A549 (cell line): Measurements from ENCODE around the gene C17orf75. TPM values are rescaled to one million over a fixed set of nuclear protein-coding genes. Genes with fewer than 3 reads are reported as not detected.

Experiments
- ATAC-seq, 2 experiments: fragments of 200-7000 bp in 1 of 2; fragments of >200 bp in 1 of 2; cut with Nextera tagmentation in 1 of 2; cut with Tn5 transposase in 1 of 2; 3 replicates each; pipeline versions ENCODE4 v1.8.0 to v1.9.1; 2018 to 2020; ENCODE audit warnings: mild to moderate bottlenecking in 1 of 2, moderate library complexity in 1 of 2
- CTCF ChIA-PET: fragments of 300-600 bp; sonication (Branson Sonifier 250); formaldehyde crosslinking; extraction: SDS; loops from one replicate; lab custom pipeline; 2021; ENCODE audit warnings: antibody characterized with exemption, inconsistent platforms; lab: Yijun Ruan, JAX
- POLR2A ChIA-PET: fragments of 350-600 bp; formaldehyde crosslinking; extraction: SDS; loops from one replicate; lab custom pipeline; 2021; ENCODE audit warnings: antibody characterized with exemption, inconsistent platforms; lab: Yijun Ruan, JAX
- DNase-seq, 2 experiments: peaks; one replicate each; pipeline versions ENCODE4 v3.0.0 to v3.0.0-alpha.2; 2011 to 2016; ENCODE audit warnings: low read depth in 1 of 2, low spot score in 1 of 2
- FAIRE-seq: peaks from 2 replicates; lab custom pipeline; 2011; peaks lifted over from hg19 to GRCh38; lab: Jason Lieb, UNC
- H3K27ac ChIP-seq, 2 experiments: fragments of >200 bp; sonication (Bioruptor Twin); formaldehyde crosslinking; 3 replicates each; pipeline ENCODE4 v1.5.1; 2016 to 2017
- H3K4me1 ChIP-seq: fragments of >200 bp; sonication (Bioruptor Twin); formaldehyde crosslinking; 3 replicates; pipeline ENCODE4 v1.6.1; 2016
- H3K4me2 ChIP-seq: fragments of >200 bp; sonication (Bioruptor Twin); formaldehyde crosslinking; 3 replicates; pipeline ENCODE4 v1.6.1; 2016
- H3K4me3 ChIP-seq: fragments of >200 bp; sonication (Bioruptor Twin); formaldehyde crosslinking; 3 replicates; pipeline ENCODE4 v1.5.1; 2016
- H3K9me3 ChIP-seq: fragments of >200 bp; sonication (Bioruptor Twin); formaldehyde crosslinking; 3 replicates; pipeline ENCODE4 v1.6.1; 2016
- CBX2 ChIP-seq: fragments of 200-600 bp; sonication (generic); IDR thresholded peaks from 2 replicates; pipeline ENCODE4 v1.6.1; 2016; ENCODE audit warnings: low read depth, mild to moderate bottlenecking, borderline replicate concordance
- CEBPB ChIP-seq, 2 experiments: fragments of >200 bp in 1 of 2; sonication (Bioruptor Twin) in 1 of 2; formaldehyde crosslinking in 1 of 2; IDR thresholded peaks; 2 replicates each; pipeline ENCODE4 v1.6.1; 2012 to 2016
- CHD2 ChIP-seq: fragments of 150-350 bp; IDR thresholded peaks from 2 replicates; pipeline ENCODE4 v1.6.1; 2014; ENCODE audit warnings: low read length; ENCODE audit not compliant: partially characterized antibody
- ESRRA ChIP-seq: fragments of 150-350 bp; IDR thresholded peaks from 2 replicates; pipeline ENCODE4 v1.6.1; 2014; ENCODE audit warnings: mild to moderate bottlenecking, low read length, borderline replicate concordance
- GATA3 ChIP-seq: IDR thresholded peaks from 2 replicates; pipeline ENCODE4 v1.6.1; 2012; ENCODE audit warnings: borderline replicate concordance
- KDM1A ChIP-seq: fragments of 200-600 bp; sonication (generic); IDR thresholded peaks from 2 replicates; pipeline ENCODE4 v1.6.1; 2016; ENCODE audit warnings: low read depth, mild to moderate bottlenecking
- MAZ ChIP-seq: fragments of 150-350 bp; IDR thresholded peaks from 2 replicates; pipeline ENCODE4 v1.6.1; 2014; ENCODE audit warnings: antibody characterized with exemption, low read depth, low read length, borderline replicate concordance
- NFE2L2 ChIP-seq: fragments of 150-350 bp; conservative IDR thresholded peaks from 2 replicates; pipeline ENCODE4 v1.6.1; 2014; ENCODE audit warnings: low read length
- NPAS2 ChIP-seq: fragments of 250-450 bp; sonication (Bioruptor Pico); IDR thresholded peaks from 2 replicates; pipeline ENCODE4 v1.8.0; 2022; ENCODE audit warnings: mild to moderate bottlenecking, moderate library complexity, borderline replicate concordance
- RAD21 ChIP-seq, 2 experiments: fragments of >200 bp in 1 of 2; sonication (Bioruptor Twin) in 1 of 2; formaldehyde crosslinking in 1 of 2; IDR thresholded peaks in 1 of 2; conservative IDR thresholded peaks in 1 of 2; 2 replicates in 1 of 2; 3 replicates in 1 of 2; pipeline ENCODE4 v1.6.1; 2012 to 2018; ENCODE audit warnings: inconsistent platforms in 1 of 2
- RNF2 ChIP-seq: fragments of 200-600 bp; sonication (generic); IDR thresholded peaks from 2 replicates; pipeline ENCODE4 v1.6.1; 2016; ENCODE audit warnings: low read depth, mild to moderate bottlenecking, antibody characterized with exemption, moderate library complexity, borderline replicate concordance
- SMC3 ChIP-seq: fragments of >200 bp; sonication (Bioruptor Twin); formaldehyde crosslinking; IDR thresholded peaks from 3 replicates; pipeline ENCODE4 v1.6.1; 2018; ENCODE audit warnings: inconsistent platforms
- TP53 ChIP-seq: fragments of 250-450 bp; sonication (Bioruptor Pico); IDR thresholded peaks from 2 replicates; pipeline ENCODE4 v1.5.0; 2021; ENCODE audit warnings: mild to moderate bottlenecking, moderate library complexity
- ZC3H11A ChIP-seq: fragments of 450-650 bp; IDR thresholded peaks from 2 replicates; pipeline ENCODE4 v1.6.1; 2014; ENCODE audit warnings: antibody characterized with exemption, mild to moderate bottlenecking
- ZSCAN20 ChIP-seq: fragments of 250-450 bp; sonication (Bioruptor Pico); IDR thresholded peaks from 2 replicates; pipeline ENCODE4 v1.8.0; 2022; ENCODE audit warnings: mild to moderate bottlenecking, moderate library complexity
- WGBS: methylation state at CpG from one replicate; pipeline ENCODE4 v1.1.6; 2017; ENCODE audit errors: missing lambda C conversion rate; 5-methylcytosine and 5-hydroxymethylcytosine counted together
- polyA plus RNA-seq, 4 experiments: library from polyadenylated mRNA; depleted of rRNA in 3 of 4; stranded (reverse); fragments of >200 nt; fragmentation: RNase III in 1 of 4; extraction: RNeasy Plus Mini Kit Qiagen cat#74134 plus additional on column Dnase treatment in 1 of 4; gene quantifications; 2 replicates in 3 of 4; 3 replicates in 1 of 4; pipeline ENCODE4 v1.2.3, GENCODE V29; 2011 to 2017
- TF ChIP-seq, protein P1 (sequence below): fragments of 250-450 bp; sonication (Bioruptor Pico); IDR thresholded peaks from 2 replicates; pipeline ENCODE4 v1.5.0; 2021; ENCODE audit warnings: mild to moderate bottlenecking, moderate library complexity, borderline replicate concordance
- TF ChIP-seq, protein P2 (sequence below): fragments of 250-450 bp; sonication (Bioruptor Pico); IDR thresholded peaks from 2 replicates; pipeline ENCODE4 v1.5.0; 2020; ENCODE audit warnings: low read depth, mild to moderate bottlenecking, moderate library complexity
- TF ChIP-seq, protein P3 (sequence below): fragments of >200 bp; sonication (Bioruptor Twin); formaldehyde crosslinking; IDR thresholded peaks from 3 replicates; pipeline ENCODE4 v1.6.1; 2016
- TF ChIP-seq, protein P4 (sequence below): fragments of 450-650 bp; IDR thresholded peaks from 2 replicates; pipeline ENCODE4 v1.6.1; 2014; ENCODE audit warnings: antibody characterized with exemption

Gene C17orf75
- polyA plus RNA-seq, 2 of the 4 experiments (the other 2 are of a cell fraction): 36.3 to 49.6 TPM

DNA sequence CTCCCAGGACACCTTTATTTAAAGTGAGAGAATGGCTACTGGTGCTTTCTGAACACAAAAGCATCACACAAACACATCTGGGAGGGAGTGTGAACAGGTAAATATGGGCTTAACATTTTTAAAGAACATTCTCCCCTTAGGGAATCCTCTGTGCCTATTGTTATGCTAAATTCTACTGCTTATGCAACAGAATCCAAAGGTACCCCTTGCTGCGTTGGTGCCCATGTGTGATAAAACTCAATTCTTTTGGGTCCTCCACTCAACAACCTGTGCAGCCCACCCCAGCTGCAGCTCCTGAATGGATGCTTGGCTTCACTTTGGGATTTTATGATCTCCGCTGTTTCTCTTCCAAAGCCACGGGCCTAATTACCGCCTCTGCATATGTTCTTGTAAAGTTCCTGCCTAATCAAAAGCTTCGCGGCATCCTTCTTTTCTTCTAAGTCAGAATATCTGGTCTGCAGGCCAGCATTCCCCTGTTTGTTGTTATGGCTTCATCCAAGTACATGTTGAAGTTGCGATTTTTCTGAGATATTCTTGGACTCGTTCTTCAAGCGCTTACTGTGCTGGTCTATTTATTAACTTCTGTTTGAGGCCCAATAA is 52.4 kb downstream of the C17orf75 start:
- no peak for ATAC-seq
- 90% methylated on average over 9 of the region's 9 CpGs for WGBS

DNA sequence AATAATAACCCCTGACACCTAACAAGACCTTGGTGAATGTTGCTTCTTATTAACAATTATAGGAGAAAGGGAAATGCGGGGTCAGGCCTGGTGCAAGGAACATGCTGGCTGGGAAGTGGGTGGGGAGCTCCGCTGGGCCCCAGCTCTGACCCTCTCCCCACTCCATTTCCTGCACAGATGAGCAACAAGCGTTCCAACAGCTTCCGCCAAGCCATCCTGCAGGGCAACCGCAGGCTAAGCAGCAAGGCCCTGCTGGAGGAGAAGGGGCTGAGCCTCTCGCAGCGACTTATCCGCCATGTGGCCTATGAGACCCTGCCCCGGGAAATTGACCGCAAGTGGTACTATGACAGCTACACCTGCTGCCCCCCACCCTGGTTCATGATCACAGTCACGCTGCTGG is 53.4 kb downstream of the C17orf75 start:
- H3K4me1 ChIP-seq: peaks cover 14% of the 10 kb centered on the region; the same call in 2 of the 3 replicates
- ChIA-PET POLR2A (no interaction called here), CTCF (interaction anchor here (1.1 to 4.2 kb wide), 4 partner anchors 11 to 44 kb away, joined by 5 to 27 read pairs (median 10); no protein-coding TSS in a partner anchor)
- H3K9me3 ChIP-seq: no peaks in the 10 kb centered on the region
- ATAC-seq (no peak), FAIRE-seq (no peak), DNase-seq (no peak)
- no peak overlapping the region for H3K4me2 ChIP-seq
- no peak overlapping the region for H3K27ac ChIP-seq
- TF ChIP-seq SMC3 (no peak), TP53 (CRISPR knock-in tag) (no peak), GATA3 (no peak), CEBPB (IDR thresholded peaks at IDR 0.05) (no peak), ESRRA (no peak), CBX2 (no peak), NFE2L2 (no peak), MAZ (no peak), KDM1A (no peak), RNF2 (no peak), ZC3H11A (no peak)
- TF ChIP-seq, protein P1, sequence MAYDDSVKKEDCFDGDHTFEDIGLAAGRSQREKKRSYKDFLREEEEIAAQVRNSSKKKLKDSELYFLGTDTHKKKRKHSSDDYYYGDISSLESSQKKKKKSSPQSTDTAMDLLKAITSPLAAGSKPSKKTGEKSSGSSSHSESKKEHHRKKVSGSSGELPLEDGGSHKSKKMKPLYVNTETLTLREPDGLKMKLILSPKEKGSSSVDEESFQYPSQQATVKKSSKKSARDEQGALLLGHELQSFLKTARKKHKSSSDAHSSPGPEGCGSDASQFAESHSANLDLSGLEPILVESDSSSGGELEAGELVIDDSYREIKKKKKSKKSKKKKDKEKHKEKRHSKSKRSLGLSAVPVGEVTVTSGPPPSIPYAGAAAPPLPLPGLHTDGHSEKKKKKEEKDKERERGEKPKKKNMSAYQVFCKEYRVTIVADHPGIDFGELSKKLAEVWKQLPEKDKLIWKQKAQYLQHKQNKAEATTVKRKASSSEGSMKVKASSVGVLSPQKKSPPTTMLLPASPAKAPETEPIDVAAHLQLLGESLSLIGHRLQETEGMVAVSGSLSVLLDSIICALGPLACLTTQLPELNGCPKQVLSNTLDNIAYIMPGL (CRISPR knock-in tag): no peak
- TF ChIP-seq, protein P2, sequence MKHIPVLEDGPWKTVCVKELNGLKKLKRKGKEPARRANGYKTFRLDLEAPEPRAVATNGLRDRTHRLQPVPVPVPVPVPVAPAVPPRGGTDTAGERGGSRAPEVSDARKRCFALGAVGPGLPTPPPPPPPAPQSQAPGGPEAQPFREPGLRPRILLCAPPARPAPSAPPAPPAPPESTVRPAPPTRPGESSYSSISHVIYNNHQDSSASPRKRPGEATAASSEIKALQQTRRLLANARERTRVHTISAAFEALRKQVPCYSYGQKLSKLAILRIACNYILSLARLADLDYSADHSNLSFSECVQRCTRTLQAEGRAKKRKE: no peak
- TF ChIP-seq, protein P3, sequence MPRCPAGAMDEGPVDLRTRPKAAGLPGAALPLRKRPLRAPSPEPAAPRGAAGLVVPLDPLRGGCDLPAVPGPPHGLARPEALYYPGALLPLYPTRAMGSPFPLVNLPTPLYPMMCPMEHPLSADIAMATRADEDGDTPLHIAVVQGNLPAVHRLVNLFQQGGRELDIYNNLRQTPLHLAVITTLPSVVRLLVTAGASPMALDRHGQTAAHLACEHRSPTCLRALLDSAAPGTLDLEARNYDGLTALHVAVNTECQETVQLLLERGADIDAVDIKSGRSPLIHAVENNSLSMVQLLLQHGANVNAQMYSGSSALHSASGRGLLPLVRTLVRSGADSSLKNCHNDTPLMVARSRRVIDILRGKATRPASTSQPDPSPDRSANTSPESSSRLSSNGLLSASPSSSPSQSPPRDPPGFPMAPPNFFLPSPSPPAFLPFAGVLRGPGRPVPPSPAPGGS: no peak
- 90% methylated on average over 11 of the region's 11 CpGs for WGBS
- no peak overlapping the region for H3K4me3 ChIP-seq

More for the DNA sequence above, 52.4 kb downstream of the C17orf75 start:
- Histone ChIP-seq H3K4me1 (peaks cover 9% of the 10 kb centered on the region; the same call in 2 of the 3 replicates), H3K9me3 (no peaks in the 10 kb centered on the region), H3K4me3 (no peak overlapping the region)
- ChIA-PET POLR2A (no interaction called here), CTCF (interaction anchor here (0.7 to 1.6 kb wide), 2 partner anchors 18 to 37 kb away, joined by 3 to 4 read pairs; no protein-coding TSS in a partner anchor)
- no peak for TF ChIP-seq TP53 (CRISPR knock-in tag)
- TF ChIP-seq, protein P3: no peak
- TF ChIP-seq MAZ: no peak
- TF ChIP-seq KDM1A: no peak
- TF ChIP-seq, protein P2: no peak
- TF ChIP-seq CEBPB (IDR thresholded peaks at IDR 0.05): no peak
- no peak for TF ChIP-seq NPAS2
- no peak for TF ChIP-seq CHD2
- TF ChIP-seq RAD21 (conservative IDR thresholded peaks at IDR 0.05 in 1 of 2, IDR thresholded peaks at IDR 0.05 in 1 of 2): no peak
- TF ChIP-seq ZSCAN20: no peak
- TF ChIP-seq NFE2L2: no peak
- TF ChIP-seq, protein P4, sequence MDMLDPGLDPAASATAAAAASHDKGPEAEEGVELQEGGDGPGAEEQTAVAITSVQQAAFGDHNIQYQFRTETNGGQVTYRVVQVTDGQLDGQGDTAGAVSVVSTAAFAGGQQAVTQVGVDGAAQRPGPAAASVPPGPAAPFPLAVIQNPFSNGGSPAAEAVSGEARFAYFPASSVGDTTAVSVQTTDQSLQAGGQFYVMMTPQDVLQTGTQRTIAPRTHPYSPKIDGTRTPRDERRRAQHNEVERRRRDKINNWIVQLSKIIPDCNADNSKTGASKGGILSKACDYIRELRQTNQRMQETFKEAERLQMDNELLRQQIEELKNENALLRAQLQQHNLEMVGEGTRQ: no peak
- TF ChIP-seq, all 56 proteins: peak for 0
- H3K27ac ChIP-seq: no peak overlapping the region
- no peak overlapping the region for H3K4me2 ChIP-seq
- DNase-seq: no peak
- no peak for FAIRE-seq
